Thymus (tissue), 11 donors: Measurements from ENCODE around the gene ACYP2. TPM values are rescaled to one million over a fixed set of nuclear protein-coding genes. Genes with fewer than 3 reads are reported as not detected.
"Not testable (repeated sequence)": the region's sequence is repeated elsewhere in the genome, so short reads cannot be mapped to it uniquely, and the experiment has no call there.

Source experiments
- DNase-seq, 9 donors: peaks; one replicate each; pipeline ENCODE4 v3.0.0-alpha.2; 2013; ENCODE audit warnings: low spot score in 9 of 9, low read depth in 6 of 9, missing footprints in 1 of 9
- H3K27ac ChIP-seq, 2 donors: one replicate each; pipeline ENCODE4 v1.5.1; 2013; ENCODE audit warnings: control low read depth in 1 of 2, low read depth in 1 of 2, low read length in 1 of 2, mild to moderate bottlenecking in 1 of 2, moderate library complexity in 1 of 2
- H3K27me3 ChIP-seq, 2 donors: one replicate each; pipeline ENCODE4 v1.5.1; 2013; ENCODE audit warnings: low read length in 1 of 2; ENCODE audit not compliant: control insufficient read depth in 2 of 2, insufficient read depth in 1 of 2
- H3K36me3 ChIP-seq, 2 donors: one replicate each; pipeline ENCODE4 v1.5.1; 2013; ENCODE audit warnings: low read length in 1 of 2, mild to moderate bottlenecking in 1 of 2, moderate library complexity in 1 of 2; ENCODE audit not compliant: control insufficient read depth in 2 of 2, insufficient read depth in 2 of 2
- H3K4me1 ChIP-seq, 2 donors: one replicate each; pipeline ENCODE4 v1.5.1; 2013; ENCODE audit warnings: low read length in 2 of 2; ENCODE audit not compliant: control insufficient read depth in 2 of 2, insufficient read depth in 2 of 2
- H3K4me3 ChIP-seq, 2 donors: one replicate each; pipeline ENCODE4 v1.5.1; 2013; ENCODE audit warnings: low read length in 2 of 2, control low read depth in 1 of 2, mild to moderate bottlenecking in 1 of 2
- H3K9me3 ChIP-seq, 2 donors: one replicate each; pipeline ENCODE4 v1.5.1; 2013; ENCODE audit warnings: low read length in 1 of 2, mild to moderate bottlenecking in 1 of 2; ENCODE audit not compliant: control insufficient read depth in 2 of 2, insufficient read depth in 1 of 2
- WGBS: extraction: QIAGEN DNeasy Blood & Tissue Kit; methylation state at CpG from one replicate; pipeline ENCODE4 v1.1.7; 2013; 5-methylcytosine and 5-hydroxymethylcytosine counted together
- polyA plus RNA-seq: library from polyadenylated mRNA; stranded (reverse); fragments of 200-250 nt; gene quantifications from one replicate; pipeline ENCODE4 v1.2.3, GENCODE V29; 2013
- total RNA-seq: library from RNA; stranded (reverse); fragments of 120-200 nt; gene quantifications from one replicate; pipeline ENCODE4 v1.2.4, GENCODE V29; 2013
- donor health status: healthy.

The ACYP2 gene
- total and polyA plus RNA-seq, 2 donors = 9.6 to 32.6 TPM

DNA sequence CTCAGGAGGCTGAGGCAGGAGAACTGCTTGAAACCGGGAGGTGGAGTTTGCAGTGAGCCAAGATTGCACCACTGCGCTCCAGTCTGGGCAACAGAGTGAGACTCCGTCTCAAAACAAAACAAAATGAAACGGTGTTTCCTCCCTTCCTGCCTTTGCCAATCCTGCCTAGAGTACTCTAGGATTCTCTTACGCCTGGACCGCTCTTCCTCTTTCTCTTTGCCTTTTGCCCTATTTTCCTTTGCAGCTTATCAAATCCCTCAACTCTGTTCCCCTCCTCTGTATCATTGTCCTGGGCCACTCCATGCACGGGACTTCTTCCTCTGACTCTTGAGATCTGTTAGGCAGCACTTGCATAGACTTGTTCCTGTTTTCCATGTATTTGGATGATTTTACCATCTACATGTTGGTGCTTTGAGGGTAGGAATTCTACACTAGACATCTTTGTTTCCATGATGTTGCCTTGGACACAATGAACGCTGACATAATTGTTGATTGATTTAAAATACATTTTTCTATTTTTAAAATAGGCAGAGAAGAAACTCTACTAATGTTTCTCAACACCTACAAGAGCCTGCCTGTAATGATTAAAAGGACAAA, 24.8 kb upstream of the ACYP2 start:
- no peaks in the 10 kb centered on the region for H3K36me3 ChIP-seq
- DNase-seq = no peak
- H3K4me1 ChIP-seq = peaks cover 8 to 12% of the 10 kb centered on the region in 2 donors
- 93% methylated on average over 8 of the region's 8 CpGs for WGBS
- H3K9me3 ChIP-seq = no peaks in the 10 kb centered on the region
- no peak overlapping the region for H3K27ac ChIP-seq
- H3K27me3 ChIP-seq = no peaks in the 10 kb centered on the region
- H3K4me3 ChIP-seq = no peak overlapping the region

DNA sequence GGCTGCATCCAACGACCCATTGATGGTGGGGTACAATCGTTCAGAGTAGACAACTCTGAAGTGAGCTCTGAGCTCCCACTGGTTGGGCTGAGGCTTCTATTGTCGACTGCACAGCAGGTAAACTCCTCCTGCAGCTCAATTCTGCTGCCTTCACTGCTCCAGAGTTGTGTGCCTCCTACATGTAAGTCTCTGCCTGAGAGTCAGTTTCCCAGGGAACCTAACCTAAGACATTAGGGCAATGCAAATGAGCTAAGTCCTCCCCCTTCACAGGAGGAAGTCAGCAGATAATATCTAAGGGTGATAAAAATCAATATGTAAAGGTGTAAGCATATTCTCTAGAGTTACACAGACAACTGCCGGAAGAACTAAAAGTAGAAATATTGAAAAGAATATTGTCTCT, 22.5 kb upstream of the ACYP2 start:
- peak overlapping the region in 1 of 2 donors; percentile 40 for H3K27ac ChIP-seq
- H3K9me3 ChIP-seq = no peaks in the 10 kb centered on the region
- WGBS = 80% methylated on average over 4 of the region's 4 CpGs
- no peaks in the 10 kb centered on the region for H3K27me3 ChIP-seq
- no peak overlapping the region for H3K4me3 ChIP-seq
- peaks cover 8 to 12% of the 10 kb centered on the region in 2 donors for H3K4me1 ChIP-seq
- peak in 5 of 9 donors; percentile 15 to 55 (median 34) for DNase-seq
- H3K36me3 ChIP-seq = no peaks in the 10 kb centered on the region

DNA sequence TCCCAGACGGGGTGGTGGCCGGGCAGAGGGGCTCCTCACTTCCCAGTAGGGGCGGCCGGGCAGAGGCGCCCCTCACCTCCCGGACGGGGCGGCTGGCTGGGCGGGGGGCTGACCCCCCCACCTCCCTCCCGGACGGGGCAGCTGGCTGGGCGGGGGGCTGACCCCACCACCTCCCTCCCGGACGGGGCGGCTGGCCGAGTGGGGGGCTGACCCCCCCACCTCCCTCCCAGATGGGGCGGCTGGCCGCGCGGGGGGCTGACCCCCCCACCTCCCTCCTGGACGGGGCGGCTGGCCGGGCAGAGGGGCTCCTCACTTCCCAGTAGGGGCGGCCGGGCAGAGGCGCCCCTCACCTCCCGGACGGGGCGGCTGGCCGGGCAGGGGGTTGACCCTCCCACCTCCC, 20.0 kb upstream of the ACYP2 start:
- H3K36me3 ChIP-seq, H3K4me3 ChIP-seq, H3K9me3 ChIP-seq, H3K27ac ChIP-seq, H3K27me3 ChIP-seq, DNase-seq: not testable (repeated sequence)
- peaks cover 8 to 13% of the 10 kb centered on the region in 2 donors for H3K4me1 ChIP-seq
- WGBS = 98% methylated on average over 30 of the region's 30 CpGs

DNA sequence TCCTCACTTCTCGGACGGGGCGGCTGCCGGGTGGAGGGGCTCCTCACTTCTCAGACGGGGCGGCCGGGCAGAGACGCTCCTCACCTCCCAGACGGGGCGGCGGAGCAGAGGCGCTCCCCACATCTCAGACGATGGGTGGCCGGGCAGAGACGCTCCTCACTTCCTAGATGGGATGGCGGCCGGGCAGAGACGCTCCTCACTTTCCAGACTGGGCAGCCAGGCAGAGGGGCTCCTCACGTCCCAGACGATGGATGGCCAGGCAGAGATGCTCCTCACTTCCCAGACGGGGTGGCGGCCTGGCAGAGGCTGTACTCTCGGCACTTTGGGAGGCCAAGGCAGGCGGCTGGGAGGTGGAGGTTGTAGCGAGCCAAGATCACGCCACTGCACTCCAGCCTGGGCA, 19.3 kb upstream of the ACYP2 start:
- not testable (repeated sequence) for H3K27ac ChIP-seq, DNase-seq, H3K27me3 ChIP-seq, H3K36me3 ChIP-seq, H3K4me3 ChIP-seq, H3K9me3 ChIP-seq
- peaks cover 8 to 13% of the 10 kb centered on the region in 2 donors for H3K4me1 ChIP-seq
- WGBS = 93% methylated on average over 17 of the region's 26 CpGs

DNA sequence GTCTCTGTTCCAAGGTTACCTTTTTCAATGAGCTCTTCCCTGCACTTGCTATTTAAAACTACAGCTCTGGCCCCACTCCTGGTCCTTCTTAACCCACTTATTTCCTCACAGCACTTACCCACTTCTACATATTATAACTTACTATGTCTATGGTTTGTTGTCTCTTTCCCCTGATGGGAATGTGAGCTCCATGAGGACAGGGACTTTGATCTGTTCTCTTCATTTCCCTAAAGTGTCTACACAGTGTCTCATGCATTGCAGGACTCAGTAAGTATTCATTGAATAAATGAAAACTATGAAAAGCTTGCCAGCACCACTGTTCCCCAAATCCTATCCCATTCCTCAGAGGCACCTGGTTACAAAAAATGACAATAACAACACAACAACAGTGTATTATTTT, 18.3 kb upstream of the ACYP2 start:
- no peak for DNase-seq
- H3K36me3 ChIP-seq = no peaks in the 10 kb centered on the region
- H3K27ac ChIP-seq = no peak overlapping the region
- no peaks in the 10 kb centered on the region for H3K27me3 ChIP-seq
- H3K4me1 ChIP-seq = peaks cover 8 to 13% of the 10 kb centered on the region in 2 donors
- no peak overlapping the region for H3K4me3 ChIP-seq
- H3K9me3 ChIP-seq = no peaks in the 10 kb centered on the region

DNA sequence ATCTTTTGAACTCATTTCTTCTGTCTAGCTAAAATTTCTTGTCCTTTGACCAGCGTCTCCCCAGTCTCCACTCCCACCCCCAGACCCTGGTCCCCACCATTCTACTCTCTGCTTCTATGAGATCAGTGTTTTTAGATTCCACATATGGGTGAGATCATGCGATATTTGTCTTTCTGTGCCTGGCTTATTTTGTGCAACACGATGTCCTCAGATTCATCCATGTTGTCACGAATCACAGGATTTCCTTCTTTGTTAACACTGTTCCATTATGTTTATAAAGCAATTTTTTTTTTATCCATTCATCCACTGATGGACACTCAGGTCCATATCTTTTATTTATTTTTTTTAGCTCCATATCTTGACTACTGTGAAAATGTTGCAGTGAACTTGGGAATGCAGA, 16.0 kb upstream of the ACYP2 start:
- WGBS = 98% methylated on average over 4 of the region's 4 CpGs
- Histone ChIP-seq H3K27me3 (no peaks in the 10 kb centered on the region), H3K36me3 (no peaks in the 10 kb centered on the region), H3K4me3 (no peak overlapping the region), H3K9me3 (no peaks in the 10 kb centered on the region), H3K4me1 (peaks cover 0 to 4% of the 10 kb centered on the region in 2 donors), H3K27ac (no peak overlapping the region)
- DNase-seq = no peak

DNA sequence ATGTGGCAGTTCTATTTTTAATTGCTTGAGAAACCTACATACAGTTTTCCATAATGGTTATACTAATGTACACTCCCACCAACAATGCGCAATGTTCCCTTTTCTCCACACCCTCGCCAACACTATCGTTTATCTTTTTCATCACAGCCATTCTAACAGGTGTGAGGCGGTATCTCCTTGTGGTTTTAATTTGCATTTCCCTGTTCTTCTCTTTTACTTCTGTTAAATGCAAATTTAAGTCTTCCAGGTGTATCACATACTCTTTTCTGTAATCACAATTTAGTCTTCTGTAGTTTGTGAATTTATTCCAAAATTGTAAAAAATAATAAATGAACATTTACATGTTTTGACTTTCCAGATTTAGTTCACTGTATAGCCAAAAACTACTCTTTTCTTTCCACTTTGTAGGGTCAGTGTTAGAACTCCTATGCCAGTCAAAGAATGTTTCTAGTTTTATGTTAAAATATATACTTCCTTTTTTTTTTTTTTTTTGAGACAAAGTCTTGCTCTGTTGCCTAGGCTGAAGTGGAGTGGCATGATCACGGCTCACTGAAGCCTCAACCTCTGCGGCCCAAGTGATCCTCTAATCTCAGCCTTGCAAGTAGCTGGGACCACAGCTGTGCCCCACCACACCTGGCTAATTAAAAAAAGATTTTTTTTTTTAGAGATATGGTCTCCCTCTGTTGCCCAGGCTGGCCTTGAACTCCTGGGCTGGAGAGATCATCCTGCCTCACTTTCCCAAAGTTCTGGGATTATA, 15.4 kb upstream of the ACYP2 start:
- Histone ChIP-seq H3K36me3 (no peaks in the 10 kb centered on the region), H3K27me3 (no peaks in the 10 kb centered on the region), H3K4me3 (no peak overlapping the region), H3K4me1 (peaks cover 0 to 4% of the 10 kb centered on the region in 2 donors), H3K27ac (no peak overlapping the region), H3K9me3 (no peaks in the 10 kb centered on the region)
- 73% methylated on average over 6 of the region's 6 CpGs for WGBS
- peak in 1 of 9 donors; percentile 22 for DNase-seq

DNA sequence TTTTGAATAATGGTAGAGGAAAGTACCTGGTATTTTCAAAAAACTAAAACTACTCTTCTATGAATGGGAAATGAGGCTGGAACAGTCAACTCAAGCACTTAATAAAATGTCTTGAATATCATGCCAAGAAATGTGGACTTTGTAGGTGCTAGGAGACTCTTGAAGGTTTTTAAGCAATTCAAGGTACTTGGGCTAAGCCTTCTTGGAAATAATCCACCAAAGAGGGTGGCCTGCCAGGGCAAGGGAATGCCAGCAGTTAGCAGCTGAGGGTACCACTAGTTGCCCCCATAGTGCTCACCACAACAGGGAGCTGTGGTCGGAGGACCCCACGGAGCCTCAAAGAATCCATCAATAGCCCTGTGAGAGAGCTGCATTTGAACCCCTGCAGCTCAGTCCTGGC, 14.6 kb upstream of the ACYP2 start:
- no peak overlapping the region for H3K4me3 ChIP-seq
- DNase-seq = no peak
- no peaks in the 10 kb centered on the region for H3K9me3 ChIP-seq
- peaks cover 0 to 4% of the 10 kb centered on the region in 2 donors for H3K4me1 ChIP-seq
- H3K36me3 ChIP-seq = no peaks in the 10 kb centered on the region
- no peaks in the 10 kb centered on the region for H3K27me3 ChIP-seq
- H3K27ac ChIP-seq = no peak overlapping the region
- 90% methylated on average over 2 of the region's 2 CpGs for WGBS

DNA sequence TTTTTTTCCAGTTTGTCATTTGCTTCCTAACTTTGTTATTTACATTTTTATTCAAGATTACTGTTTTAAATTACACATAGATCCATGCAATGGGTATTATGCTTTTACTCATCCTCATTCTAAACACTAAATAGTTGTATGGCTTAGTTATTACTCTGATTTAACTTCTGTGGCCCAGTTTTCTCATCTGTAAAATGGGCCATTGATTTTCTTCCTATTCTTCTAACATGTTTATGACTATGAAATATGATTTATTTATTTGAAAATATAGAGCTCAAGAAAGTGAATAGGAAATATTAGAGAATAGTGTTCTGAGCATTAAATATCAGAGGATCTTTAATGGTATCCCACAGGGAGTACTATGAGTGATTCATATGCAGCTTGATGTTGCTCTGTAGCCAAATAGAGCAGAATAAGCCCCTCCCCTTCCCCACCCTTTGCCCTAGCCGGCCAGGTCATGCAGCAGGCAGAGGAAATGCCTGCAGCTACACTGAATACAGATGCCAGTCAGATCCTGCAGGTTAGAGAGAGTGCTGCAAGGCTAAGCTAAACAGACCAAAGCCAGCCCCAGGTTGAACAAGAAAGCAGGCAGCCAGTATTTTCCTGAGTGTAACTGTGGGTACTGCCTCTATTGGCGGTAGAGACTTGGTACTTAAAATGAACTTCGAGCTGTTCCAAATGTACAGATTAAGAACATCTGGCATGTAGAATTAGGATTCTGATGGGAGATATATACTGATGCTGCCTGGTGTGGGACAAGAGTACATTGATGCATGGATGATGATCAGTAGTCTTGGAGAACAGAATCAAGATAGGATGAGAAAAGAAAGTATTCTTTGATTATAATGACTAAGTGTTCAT, 11.7 kb upstream of the ACYP2 start:
- Histone ChIP-seq H3K4me1 (peaks cover 0 to 4% of the 10 kb centered on the region in 2 donors), H3K27ac (no peak overlapping the region), H3K9me3 (no peaks in the 10 kb centered on the region), H3K4me3 (no peak overlapping the region), H3K36me3 (no peaks in the 10 kb centered on the region), H3K27me3 (no peaks in the 10 kb centered on the region)
- DNase-seq = peak in 2 of 9 donors; percentile 30 to 44
- 26% methylated on average over 3 of the region's 3 CpGs for WGBS
